ENCODE results near the gene MGAT5.

The MGAT5 gene

GRCh38 chr2:134231965-134232340 lies 21.9 kb upstream of the MGAT5 start:
- no peak for DNase-seq

- no peak for DNase-seq
These were observed 21.4 kb upstream of the MGAT5 start for GRCh38 chr2:134232461-134232860.

- DNase-seq: no peak
These were observed 20.8 kb upstream of the MGAT5 start for GRCh38 chr2:134232868-134233727.

- DNase-seq: no peak
These were observed 20.1 kb upstream of the MGAT5 start for GRCh38 chr2:134233728-134234136.

- DNase-seq: no peak
These were observed 19.3 kb upstream of the MGAT5 start for GRCh38 chr2:134234535-134234934.

- DNase-seq: no peak
These were observed 18.2 kb upstream of the MGAT5 start for GRCh38 chr2:134235510-134236144.

- DNase-seq: no peak
These were observed 15.5 kb upstream of the MGAT5 start for GRCh38 chr2:134238371-134238770.

GRCh38 chr2:134240061-134240460 lies 13.8 kb upstream of the MGAT5 start:
- DNase-seq: no peak

GRCh38 chr2:134241911-134242310 lies 12.0 kb upstream of the MGAT5 start:
- DNase-seq: no peak

GRCh38 chr2:134243244-134243643 lies 10.6 kb upstream of the MGAT5 start:
- no peak for DNase-seq

GRCh38 chr2:134244086-134244485 lies 9.8 kb upstream of the MGAT5 start:
- DNase-seq: no peak

- DNase-seq: no peak
These were observed 9.3 kb upstream of the MGAT5 start for GRCh38 chr2:134244587-134244986.

- no peak for DNase-seq
These were observed 8.4 kb upstream of the MGAT5 start for GRCh38 chr2:134245340-134245984.

GRCh38 chr2:134246154-134246874 lies 7.6 kb upstream of the MGAT5 start:
- DNase-seq: no peak

GRCh38 chr2:134247679-134248078 lies 6.2 kb upstream of the MGAT5 start:
- no peak for DNase-seq

GRCh38 chr2:134248913-134249312 lies 5.0 kb upstream of the MGAT5 start:
- no peak for DNase-seq

- no peak for DNase-seq
These were observed 4.1 kb upstream of the MGAT5 start for GRCh38 chr2:134249755-134250154.

- no peak for DNase-seq
These were observed 2.9 kb upstream of the MGAT5 start for GRCh38 chr2:134250840-134251461.

GRCh38 chr2:134252092-134252750 lies 1.7 kb upstream of the MGAT5 start:
- DNase-seq: peak; percentile 14

GRCh38 chr2:134253117-134253704 lies 661 bp upstream of the MGAT5 start:
- no peak for DNase-seq

- DNase-seq: no peak
These were observed 952 bp downstream of the MGAT5 start for GRCh38 chr2:134254824-134255223.

- no peak for DNase-seq
These were observed 3.1 kb downstream of the MGAT5 start for GRCh38 chr2:134256956-134257355.
